IPS-NIHi11 (cell line): ENCODE data around the gene MYL9.

ENCODE experiments used
- DNase-seq: peaks from one replicate; pipeline ENCODE4 v3.0.0; 2012; ENCODE audit warnings: mixed read lengths, low spot score

The MYL9 gene

GRCh38 chr20:36526521-36527011, 14.8 kb upstream of the MYL9 start:
- DNase-seq, result no peak

GRCh38 chr20:36527331-36528125, 13.8 kb upstream of the MYL9 start:
- no peak for DNase-seq

GRCh38 chr20:36528176-36528874, 13.0 kb upstream of the MYL9 start:
- DNase-seq, result no peak

- DNase-seq, result no peak
Measured at GRCh38 chr20:36528875-36529417, 12.4 kb upstream of the MYL9 start.

GRCh38 chr20:36532388-36532787, 8.9 kb upstream of the MYL9 start:
- DNase-seq, result no peak

- DNase-seq, result no peak
Measured at GRCh38 chr20:36532822-36533221, 8.5 kb upstream of the MYL9 start.

GRCh38 chr20:36538026-36538722, 3.1 kb upstream of the MYL9 start:
- no peak for DNase-seq

GRCh38 chr20:36540551-36541211, 638 bp upstream of the MYL9 start:
- no peak for DNase-seq

GRCh38 chr20:36541768-36542488, 609 bp downstream of the MYL9 start:
- peak; percentile 76 for DNase-seq

GRCh38 chr20:36542516-36543183, 1.3 kb downstream of the MYL9 start:
- DNase-seq, result no peak

GRCh38 chr20:36543184-36544133, 2.1 kb downstream of the MYL9 start:
- DNase-seq, result no peak

- no peak for DNase-seq
Measured at GRCh38 chr20:36544134-36545018, 3.1 kb downstream of the MYL9 start.

- DNase-seq, result no peak
Measured at GRCh38 chr20:36546111-36546736, 4.9 kb downstream of the MYL9 start.

GRCh38 chr20:36547186-36548005, 6.1 kb downstream of the MYL9 start:
- DNase-seq, result no peak

GRCh38 chr20:36548006-36548315, 6.6 kb downstream of the MYL9 start:
- peak; percentile 58 for DNase-seq

GRCh38 chr20:36548704-36549627, 7.6 kb downstream of the MYL9 start:
- DNase-seq, result no peak
